Measurements from ENCODE around the gene SAMD8. TPM values are rescaled to one million over a fixed set of nuclear protein-coding genes. Genes with fewer than 3 reads are reported as not detected.

SAMD8 gene
- total and polyA plus RNA-seq, 7 donors: 2.1 to 37.5 (median 25.0) TPM

- TF ChIP-seq CTCF (IDR thresholded peaks at IDR 0.05) (no peak), EP300 (IDR thresholded peaks at IDR 0.05) (no peak), POLR2AphosphoS5 (IDR thresholded peaks at IDR 0.05) (no peak), POLR2A (IDR thresholded peaks at IDR 0.05) (no peak)
Observed at GRCh38 chr10:75070961-75071428, 40.5 kb upstream of the SAMD8 start.

GRCh38 chr10:75071756-75072155, 39.7 kb upstream of the SAMD8 start:
- Histone ChIP-seq H3K36me3 (no peaks in the 10 kb centered on the region), H3K4me1 (no peaks in the 10 kb centered on the region), H3K27ac (no peak overlapping the region), H3K4me3 (no peak overlapping the region), H3K9me3 (no peaks in the 10 kb centered on the region), H3K27me3 (no peaks in the 10 kb centered on the region)
- no peak for DNase-seq
- TF ChIP-seq CTCF (IDR thresholded peaks at IDR 0.05) (no peak), POLR2A (IDR thresholded peaks at IDR 0.05) (no peak), EP300 (IDR thresholded peaks at IDR 0.05) (no peak), POLR2AphosphoS5 (IDR thresholded peaks at IDR 0.05) (no peak)
- intact Hi-C loops (cut with DNase I): no loop called here
- WGBS, 2 donors: 89 to 97% methylated on average over 14 of the region's 14 CpGs

More at GRCh38 chr10:75070961-75071428, 40.5 kb upstream of the SAMD8 start:
- 75 to 84% methylated on average over 7 of the region's 7 CpGs for WGBS, 2 donors
- Histone ChIP-seq H3K4me1 (no peaks in the 10 kb centered on the region), H3K4me3 (no peak overlapping the region), H3K9me3 (no peaks in the 10 kb centered on the region), H3K27me3 (no peaks in the 10 kb centered on the region), H3K27ac (no peak overlapping the region), H3K36me3 (no peaks in the 10 kb centered on the region)
- DNase-seq: no peak
- intact Hi-C loops (cut with DNase I): no loop called here

GRCh38 chr10:75072727-75073126, 38.7 kb upstream of the SAMD8 start:
- DNase-seq: no peak
- Histone ChIP-seq H3K4me3 (no peak overlapping the region), H3K27me3 (no peaks in the 10 kb centered on the region), H3K4me1 (no peaks in the 10 kb centered on the region), H3K36me3 (no peaks in the 10 kb centered on the region), H3K9me3 (no peaks in the 10 kb centered on the region), H3K27ac (no peak overlapping the region)
- intact Hi-C loops (cut with DNase I): no loop called here
- TF ChIP-seq CTCF (IDR thresholded peaks at IDR 0.05) (no peak), POLR2AphosphoS5 (IDR thresholded peaks at IDR 0.05) (no peak), POLR2A (IDR thresholded peaks at IDR 0.05) (no peak), EP300 (IDR thresholded peaks at IDR 0.05) (no peak)
- WGBS, 2 donors: 85 to 92% methylated on average over 14 of the region's 14 CpGs

- no peak overlapping the region for H3K4me3 ChIP-seq
- no peak overlapping the region for H3K27ac ChIP-seq
- no peak for DNase-seq
- 96 to 97% methylated on average over 17 of the region's 17 CpGs for WGBS, 2 donors
- TF ChIP-seq EP300 (IDR thresholded peaks at IDR 0.05) (no peak), POLR2A (IDR thresholded peaks at IDR 0.05) (no peak), CTCF (IDR thresholded peaks at IDR 0.05) (no peak), POLR2AphosphoS5 (IDR thresholded peaks at IDR 0.05) (no peak)
- intact Hi-C loops (cut with DNase I): no loop called here
- H3K9me3 ChIP-seq: no peaks in the 10 kb centered on the region
- no peaks in the 10 kb centered on the region for H3K36me3 ChIP-seq
- H3K4me1 ChIP-seq: no peaks in the 10 kb centered on the region
- no peaks in the 10 kb centered on the region for H3K27me3 ChIP-seq
Observed at GRCh38 chr10:75073442-75073841, 38.0 kb upstream of the SAMD8 start.

Measured in sigmoid colon (tissue), 7 donors.